Bronchial epithelial cell (primary cell): ENCODE results near the gene RUFY4. TPM values are rescaled to one million over a fixed set of nuclear protein-coding genes. Genes with fewer than 3 reads are reported as not detected.
"Not testable (repeated sequence)": the region's sequence is repeated elsewhere in the genome, so short reads cannot be mapped to it uniquely, and the experiment has no call there.

ENCODE experiments used
- DNase-seq: peaks from one replicate; pipeline ENCODE4 v3.0.0-alpha.2; 2010; ENCODE audit warnings: low read depth
- FAIRE-seq: peaks from 2 replicates; lab custom pipeline; 2011; peaks lifted over from hg19 to GRCh38; lab: Jason Lieb, UNC
- H3K27me3 ChIP-seq: 2 replicates; pipeline ENCODE4 v1.5.1; 2011; ENCODE audit warnings: low read length; ENCODE audit not compliant: control insufficient read depth, insufficient read depth
- H3K36me3 ChIP-seq: 2 replicates; pipeline ENCODE4 v1.5.1; 2011; ENCODE audit warnings: low read length; ENCODE audit not compliant: control insufficient read depth, insufficient read depth
- H3K4me3 ChIP-seq: 2 replicates; pipeline ENCODE4 v1.5.1; 2011; ENCODE audit warnings: mild to moderate bottlenecking, low read depth, low read length, control low read depth
- total RNA-seq: library from RNA; depleted of rRNA; stranded (reverse); fragments of >200 nt; gene quantifications from 2 replicates; pipeline ENCODE4 v1.2.1, GENCODE V29; 2014
- TF ChIP-seq, protein P1 (sequence below): IDR thresholded peaks from 2 replicates; pipeline ENCODE4 v1.5.1; 2011; ENCODE audit warnings: mild to moderate bottlenecking, moderate library complexity, low read length, control low read depth, inconsistent platforms; ENCODE audit not compliant: insufficient read depth, severe bottlenecking

The RUFY4 gene
- total RNA-seq, 1 donor from 2014 or later = not detected

DNA sequence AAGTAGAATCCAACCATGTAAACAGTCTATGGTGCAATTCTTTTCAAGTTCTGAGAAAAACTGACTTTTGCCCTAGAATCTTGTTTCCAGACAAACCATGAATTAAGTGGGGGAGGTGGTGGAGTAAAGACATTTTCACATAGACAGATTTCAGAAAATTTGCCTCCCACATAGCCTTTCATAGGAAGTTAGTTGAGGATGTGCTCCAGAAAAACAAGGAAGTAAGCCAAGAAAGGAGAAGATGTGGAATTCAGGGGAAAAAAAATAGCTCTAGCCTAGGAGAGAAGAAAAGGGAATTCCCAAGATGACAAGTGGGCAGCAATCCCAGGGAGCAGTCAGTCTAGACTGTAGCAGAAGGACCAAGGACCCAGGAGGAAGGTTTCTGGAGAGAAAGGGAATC is 17.4 kb downstream of the RUFY4 start:
- no peak for FAIRE-seq
- Histone ChIP-seq H3K27me3 (no peaks in the 10 kb centered on the region), H3K36me3 (no peaks in the 10 kb centered on the region), H3K4me3 (no peak overlapping the region)
- TF ChIP-seq, protein P1, sequence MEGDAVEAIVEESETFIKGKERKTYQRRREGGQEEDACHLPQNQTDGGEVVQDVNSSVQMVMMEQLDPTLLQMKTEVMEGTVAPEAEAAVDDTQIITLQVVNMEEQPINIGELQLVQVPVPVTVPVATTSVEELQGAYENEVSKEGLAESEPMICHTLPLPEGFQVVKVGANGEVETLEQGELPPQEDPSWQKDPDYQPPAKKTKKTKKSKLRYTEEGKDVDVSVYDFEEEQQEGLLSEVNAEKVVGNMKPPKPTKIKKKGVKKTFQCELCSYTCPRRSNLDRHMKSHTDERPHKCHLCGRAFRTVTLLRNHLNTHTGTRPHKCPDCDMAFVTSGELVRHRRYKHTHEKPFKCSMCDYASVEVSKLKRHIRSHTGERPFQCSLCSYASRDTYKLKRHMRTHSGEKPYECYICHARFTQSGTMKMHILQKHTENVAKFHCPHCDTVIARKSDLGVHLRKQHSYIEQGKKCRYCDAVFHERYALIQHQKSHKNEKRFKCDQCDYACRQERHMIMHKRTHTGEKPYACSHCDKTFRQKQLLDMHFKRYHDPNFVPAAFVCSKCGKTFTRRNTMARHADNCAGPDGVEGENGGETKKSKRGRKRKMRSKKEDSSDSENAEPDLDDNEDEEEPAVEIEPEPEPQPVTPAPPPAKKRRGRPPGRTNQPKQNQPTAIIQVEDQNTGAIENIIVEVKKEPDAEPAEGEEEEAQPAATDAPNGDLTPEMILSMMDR = no peak
- no peak for DNase-seq

GRCh38 chr2:218089259-218089658 is 20.2 kb downstream of the RUFY4 start:
- Histone ChIP-seq H3K4me3 (no peak overlapping the region), H3K36me3 (no peaks in the 10 kb centered on the region), H3K27me3 (no peaks in the 10 kb centered on the region)
- DNase-seq = no peak
- TF ChIP-seq, protein P1 = no peak
- FAIRE-seq = no peak

DNA sequence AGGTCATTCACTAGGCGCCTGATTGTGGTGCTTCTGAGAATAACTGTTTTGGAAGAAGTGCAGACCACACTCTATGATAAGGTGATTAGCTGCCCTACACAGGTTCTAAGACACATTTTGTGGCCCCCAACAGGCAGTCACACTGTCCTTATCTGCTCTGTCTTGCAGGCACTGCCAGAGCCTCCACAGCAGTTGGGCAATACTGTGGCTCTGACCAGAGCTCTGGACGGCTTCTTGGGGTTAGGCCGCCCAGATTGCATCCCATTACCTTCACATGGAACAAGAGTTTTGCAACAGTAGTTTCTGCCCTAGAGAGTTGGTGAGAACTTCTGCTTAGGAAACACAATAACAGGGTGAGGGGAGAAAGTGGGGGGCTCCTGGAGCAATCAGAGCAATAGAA is 22.7 kb downstream of the RUFY4 start:
- Histone ChIP-seq H3K36me3 (no peaks in the 10 kb centered on the region), H3K4me3 (no peak overlapping the region), H3K27me3 (no peaks in the 10 kb centered on the region)
- TF ChIP-seq, protein P1 = no peak
- DNase-seq (no peak), FAIRE-seq (no peak)

DNA sequence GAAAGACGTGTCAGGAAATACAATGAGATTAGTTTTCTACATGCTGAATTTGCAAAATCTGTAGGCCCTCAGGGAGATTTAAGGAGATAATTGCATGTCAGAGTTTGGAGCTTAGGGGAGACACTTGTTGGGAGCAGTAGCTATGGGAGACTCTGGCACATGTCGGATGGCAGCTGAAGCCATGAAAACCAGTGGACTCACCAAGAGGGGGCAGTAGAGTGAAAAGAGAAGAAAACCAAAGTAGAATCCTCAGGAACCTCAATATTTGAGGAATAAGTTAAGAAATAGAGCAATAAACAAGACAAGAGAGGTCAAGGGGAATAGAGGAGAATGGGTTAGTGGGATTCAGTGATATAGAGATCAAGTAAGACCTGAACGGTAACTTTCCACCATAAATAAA is 24.8 kb downstream of the RUFY4 start:
- no peak overlapping the region for H3K4me3 ChIP-seq
- TF ChIP-seq, protein P1 = no peak
- no peak for DNase-seq
- H3K27me3 ChIP-seq = no peaks in the 10 kb centered on the region
- no peaks in the 10 kb centered on the region for H3K36me3 ChIP-seq
- FAIRE-seq = no peak

DNA sequence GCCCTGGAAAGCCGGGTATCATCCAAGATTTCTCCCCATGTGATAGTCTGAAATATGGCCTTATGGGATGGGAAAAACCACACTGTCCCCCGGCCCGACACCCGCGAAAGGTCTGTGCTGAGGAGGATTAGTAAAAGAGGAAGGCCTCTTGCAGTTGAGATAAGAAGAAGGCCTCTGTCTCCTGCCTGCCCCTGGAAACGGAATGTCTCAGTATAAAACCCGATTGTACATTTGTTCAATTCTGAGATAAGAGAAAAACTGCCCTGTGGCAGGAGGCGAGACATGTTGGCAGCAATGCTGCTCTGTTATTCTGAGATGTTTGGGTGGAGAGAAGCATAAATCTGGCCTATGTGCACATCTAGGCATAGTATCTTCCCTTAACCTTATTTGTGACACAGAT is 26.8 kb downstream of the RUFY4 start:
- Histone ChIP-seq H3K27me3 (no peaks in the 10 kb centered on the region), H3K36me3 (no peaks in the 10 kb centered on the region), H3K4me3 (no peak overlapping the region)
- no peak for DNase-seq
- FAIRE-seq = no peak
- TF ChIP-seq, protein P1 = no peak

- TF ChIP-seq, protein P1 = no peak
- Histone ChIP-seq H3K36me3 (no peaks in the 10 kb centered on the region), H3K4me3 (no peak overlapping the region), H3K27me3 (no peaks in the 10 kb centered on the region)
- DNase-seq (no peak), FAIRE-seq (no peak)
Observed at GRCh38 chr2:218097975-218098374, 28.9 kb downstream of the RUFY4 start.

DNA sequence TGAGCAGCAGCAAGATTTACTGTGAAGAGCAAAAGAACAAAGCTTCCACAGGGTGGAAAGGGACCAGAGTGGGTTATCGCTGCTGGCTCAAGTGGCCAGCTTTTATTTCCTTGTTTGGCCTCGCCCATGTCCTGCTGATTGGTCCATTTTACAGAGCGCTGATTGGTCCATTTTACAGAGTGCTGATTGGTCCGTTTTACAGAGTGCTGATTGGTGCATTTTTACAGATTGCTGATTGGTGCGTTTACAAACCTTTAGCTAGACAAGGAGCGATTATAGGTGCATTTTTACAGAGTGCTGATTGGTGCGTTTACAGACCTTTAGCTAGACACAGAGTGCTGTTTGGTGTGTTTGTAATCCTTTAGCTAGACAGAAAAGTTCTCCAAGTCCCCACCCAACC is 39.8 kb downstream of the RUFY4 start:
- not testable (repeated sequence) for H3K4me3 ChIP-seq, FAIRE-seq, H3K27me3 ChIP-seq, DNase-seq, H3K36me3 ChIP-seq

DNA sequence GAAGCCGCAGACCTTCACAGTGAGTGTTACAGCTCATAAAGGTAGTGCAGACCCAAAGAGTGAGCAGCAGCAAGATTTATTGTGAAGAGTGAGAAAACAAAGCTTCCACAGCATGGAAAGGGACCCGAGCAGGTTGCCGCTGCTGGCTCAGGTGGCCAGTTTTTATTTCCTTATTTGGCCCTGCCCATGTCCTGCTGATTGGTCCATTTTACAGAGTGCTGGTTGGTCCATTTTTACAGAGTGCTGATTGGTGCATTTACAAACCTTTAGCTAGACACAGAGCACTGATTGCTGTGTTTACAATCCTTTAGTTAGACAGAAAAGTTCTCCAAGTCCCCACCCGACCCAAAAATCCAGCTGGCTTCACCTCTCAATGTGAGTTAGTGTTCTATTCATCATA is 52.7 kb downstream of the RUFY4 start:
- not testable (repeated sequence) for H3K36me3 ChIP-seq, H3K27me3 ChIP-seq, H3K4me3 ChIP-seq, FAIRE-seq, DNase-seq

GRCh38 chr2:218122286-218122685 is 53.2 kb downstream of the RUFY4 start:
- FAIRE-seq, H3K36me3 ChIP-seq, DNase-seq, H3K4me3 ChIP-seq, H3K27me3 ChIP-seq: not testable (repeated sequence)
